Measurements from ENCODE around the gene ARHGDIG.
"Not testable (repeated sequence)": the region's sequence is repeated elsewhere in the genome, so short reads cannot be mapped to it uniquely, and the experiment has no call there.

The ARHGDIG gene

GRCh38 chr16:280552-280951 is at the start of gene ARHGDIG:
Gene ARHGDIG (plus strand): TSS chr16:280591. CDS start chr16:280681, 90 bp downstream.
- no peak for DNase-seq (ENCODE audit: low read depth in 1 of 2, low spot score in 1 of 2)

GRCh38 chr16:230949-231348 is 49.4 kb upstream of the ARHGDIG start:
- no peak for DNase-seq (ENCODE audit: low read depth in 1 of 2, low spot score in 1 of 2)

- peak; percentile 93 for DNase-seq (ENCODE audit: low read depth in 1 of 2, low spot score in 1 of 2)
Observed at GRCh38 chr16:234468-235305, 45.7 kb upstream of the ARHGDIG start, which contains the start of gene FAM234A. Gene FAM234A (plus strand): TSS chr16:234821. CDS start chr16:254414, 19,593 bp downstream.

GRCh38 chr16:239948-240277 is 40.5 kb upstream of the ARHGDIG start:
- no peak for DNase-seq (ENCODE audit: low read depth in 1 of 2, low spot score in 1 of 2)

- no peak for DNase-seq (ENCODE audit: low read depth in 1 of 2, low spot score in 1 of 2)
Observed at GRCh38 chr16:240559-240958, 39.8 kb upstream of the ARHGDIG start.

GRCh38 chr16:242281-242680 is 38.1 kb upstream of the ARHGDIG start:
- DNase-seq (ENCODE audit: low read depth in 1 of 2, low spot score in 1 of 2): no peak

- no peak for DNase-seq (ENCODE audit: low read depth in 1 of 2, low spot score in 1 of 2)
Observed at GRCh38 chr16:243348-243747, 37.0 kb upstream of the ARHGDIG start.

- DNase-seq (ENCODE audit: low read depth in 1 of 2, low spot score in 1 of 2): no peak
Observed at GRCh38 chr16:245105-245504, 35.3 kb upstream of the ARHGDIG start.

- DNase-seq (ENCODE audit: low read depth in 1 of 2, low spot score in 1 of 2): no peak
Observed at GRCh38 chr16:247027-247426, 33.4 kb upstream of the ARHGDIG start.

GRCh38 chr16:249431-249830 is 31.0 kb upstream of the ARHGDIG start:
- DNase-seq (ENCODE audit: low read depth in 1 of 2, low spot score in 1 of 2): no peak

GRCh38 chr16:252366-253337 is 27.7 kb upstream of the ARHGDIG start:
- no peak for DNase-seq (ENCODE audit: low read depth in 1 of 2, low spot score in 1 of 2)

GRCh38 chr16:253833-254232 is 26.6 kb upstream of the ARHGDIG start:
- no peak for DNase-seq (ENCODE audit: low read depth in 1 of 2, low spot score in 1 of 2)

- DNase-seq (ENCODE audit: low read depth in 1 of 2, low spot score in 1 of 2): no peak
Observed at GRCh38 chr16:254461-254860, 25.9 kb upstream of the ARHGDIG start.

GRCh38 chr16:255183-255582 is 25.2 kb upstream of the ARHGDIG start:
- no peak for DNase-seq (ENCODE audit: low read depth in 1 of 2, low spot score in 1 of 2)

- DNase-seq (ENCODE audit: low read depth in 1 of 2, low spot score in 1 of 2): not testable (repeated sequence)
Observed at GRCh38 chr16:258091-258490, 22.3 kb upstream of the ARHGDIG start.

- no peak for DNase-seq (ENCODE audit: low read depth in 1 of 2, low spot score in 1 of 2)
Observed at GRCh38 chr16:259226-259625, 21.2 kb upstream of the ARHGDIG start.

GRCh38 chr16:259814-260253 is 20.6 kb upstream of the ARHGDIG start:
- DNase-seq (ENCODE audit: low read depth in 1 of 2, low spot score in 1 of 2): no peak

- no peak for DNase-seq (ENCODE audit: low read depth in 1 of 2, low spot score in 1 of 2)
Observed at GRCh38 chr16:260326-260725, 20.1 kb upstream of the ARHGDIG start.

- no peak for DNase-seq (ENCODE audit: low read depth in 1 of 2, low spot score in 1 of 2)
Observed at GRCh38 chr16:261031-261691, 19.2 kb upstream of the ARHGDIG start.

GRCh38 chr16:262121-262745 is 18.2 kb upstream of the ARHGDIG start:
- DNase-seq (ENCODE audit: low read depth in 1 of 2, low spot score in 1 of 2): no peak
